Erythroblast (primary cell): ENCODE results near the gene ABLIM2.

ENCODE experiments used
- DNase-seq, 2 experiments: peaks; one replicate each; lab custom pipeline; 2025; lab: John Stamatoyannopoulos, UW
- GATA1 ChIP-seq: IDR thresholded peaks from 2 replicates; pipeline ENCODE4 v1.6.1; 2011; ENCODE audit warnings: low read depth, mild to moderate bottlenecking, control low read depth, low read length, moderate library complexity
- POLR2A ChIP-seq: IDR thresholded peaks from 2 replicates; pipeline ENCODE4 v1.6.1; 2011; ENCODE audit warnings: mild to moderate bottlenecking, low read length

The ABLIM2 gene

GRCh38 chr4:8176547-8177399 is 18.2 kb upstream of the ABLIM2 start:
- DNase-seq = peak; percentile 15 to 25
- TF ChIP-seq GATA1 = no peak
- TF ChIP-seq POLR2A = no peak

- TF ChIP-seq POLR2A (no peak), GATA1 (no peak)
- no peak for DNase-seq
Measured at GRCh38 chr4:8175686-8176085, 17.1 kb upstream of the ABLIM2 start.

GRCh38 chr4:8174970-8175369 is 16.4 kb upstream of the ABLIM2 start:
- TF ChIP-seq POLR2A (no peak), GATA1 (no peak)
- DNase-seq = no peak

- TF ChIP-seq POLR2A (no peak), GATA1 (no peak)
Measured at GRCh38 chr4:8173492-8174242, 15.1 kb upstream of the ABLIM2 start.

GRCh38 chr4:8171984-8172924 is 13.6 kb upstream of the ABLIM2 start:
- DNase-seq = no peak

More at GRCh38 chr4:8173492-8174242, 15.1 kb upstream of the ABLIM2 start:
- DNase-seq = no peak

GRCh38 chr4:8171266-8171665 is 12.7 kb upstream of the ABLIM2 start:
- DNase-seq = no peak
- TF ChIP-seq GATA1 (no peak), POLR2A (no peak)

More at GRCh38 chr4:8171984-8172924, 13.6 kb upstream of the ABLIM2 start:
- TF ChIP-seq POLR2A = no peak
- no peak for TF ChIP-seq GATA1

- no peak for TF ChIP-seq GATA1
- no peak for TF ChIP-seq POLR2A
- no peak for DNase-seq
Measured at GRCh38 chr4:8170341-8170740, 11.7 kb upstream of the ABLIM2 start.

GRCh38 chr4:8169763-8170162 is 11.2 kb upstream of the ABLIM2 start:
- DNase-seq = no peak
- TF ChIP-seq GATA1 (no peak), POLR2A (no peak)

- no peak for DNase-seq
- TF ChIP-seq GATA1 (no peak), POLR2A (no peak)
Measured at GRCh38 chr4:8168832-8169598, 10.4 kb upstream of the ABLIM2 start.

GRCh38 chr4:8168232-8168631 is 9.6 kb upstream of the ABLIM2 start:
- DNase-seq = peak in 1 of 2 experiments; percentile 8
- no peak for TF ChIP-seq GATA1

- TF ChIP-seq GATA1 (no peak), POLR2A (no peak)
- no peak for DNase-seq
Measured at GRCh38 chr4:8167815-8168214, 9.2 kb upstream of the ABLIM2 start.

- DNase-seq = no peak
- no peak for TF ChIP-seq GATA1
- TF ChIP-seq POLR2A = no peak
Measured at GRCh38 chr4:8167291-8167690, 8.7 kb upstream of the ABLIM2 start.
